ENCODE data around the gene MTMR10.

The MTMR10 gene

GRCh38 chr15:30921781-30922479 is 69.5 kb downstream of the MTMR10 start:
- no peak for DNase-seq (ENCODE audit: low read depth in 1 of 2, low spot score in 1 of 2)

GRCh38 chr15:30921106-30921505 is 70.3 kb downstream of the MTMR10 start:
- no peak for DNase-seq (ENCODE audit: low read depth in 1 of 2, low spot score in 1 of 2)

- DNase-seq (ENCODE audit: low read depth in 1 of 2, low spot score in 1 of 2): no peak
Measured at GRCh38 chr15:30919877-30920550, 71.4 kb downstream of the MTMR10 start.

GRCh38 chr15:30918366-30918765 is 73.1 kb downstream of the MTMR10 start:
- DNase-seq (ENCODE audit: low read depth in 1 of 2, low spot score in 1 of 2): no peak

- no peak for DNase-seq (ENCODE audit: low read depth in 1 of 2, low spot score in 1 of 2)
Measured at GRCh38 chr15:30917675-30918074, 73.8 kb downstream of the MTMR10 start.

GRCh38 chr15:30917013-30917412 is 74.4 kb downstream of the MTMR10 start:
- no peak for DNase-seq (ENCODE audit: low read depth in 1 of 2, low spot score in 1 of 2)

GRCh38 chr15:30913761-30914160 is 77.7 kb downstream of the MTMR10 start:
- no peak for DNase-seq (ENCODE audit: low read depth in 1 of 2, low spot score in 1 of 2)

- no peak for DNase-seq (ENCODE audit: low read depth in 1 of 2, low spot score in 1 of 2)
Measured at GRCh38 chr15:30906366-30906765, 85.1 kb downstream of the MTMR10 start.

- no peak for DNase-seq (ENCODE audit: low read depth in 1 of 2, low spot score in 1 of 2)
Measured at GRCh38 chr15:30905821-30906220, 85.6 kb downstream of the MTMR10 start.

GRCh38 chr15:30904812-30905211 is 86.6 kb downstream of the MTMR10 start:
- DNase-seq (ENCODE audit: low read depth in 1 of 2, low spot score in 1 of 2): no peak

GRCh38 chr15:30903497-30904187 is 87.8 kb downstream of the MTMR10 start, which contains the start of gene FAN1:
Gene FAN1 (plus strand): TSS chr15:30903915. CDS start chr15:30904664, 749 bp downstream.
- DNase-seq (ENCODE audit: low read depth in 1 of 2, low spot score in 1 of 2): peak; percentile 58 to 62

- DNase-seq (ENCODE audit: low read depth in 1 of 2, low spot score in 1 of 2): no peak
Measured at GRCh38 chr15:30901889-30902288, 89.5 kb downstream of the MTMR10 start.

GRCh38 chr15:30896211-30896606 is 95.2 kb downstream of the MTMR10 start:
- DNase-seq (ENCODE audit: low read depth in 1 of 2, low spot score in 1 of 2): no peak

- no peak for DNase-seq (ENCODE audit: low read depth in 1 of 2, low spot score in 1 of 2)
Measured at GRCh38 chr15:30895461-30896210, 95.8 kb downstream of the MTMR10 start.

- DNase-seq (ENCODE audit: low read depth in 1 of 2, low spot score in 1 of 2): no peak
Measured at GRCh38 chr15:30889196-30889595, 102.2 kb downstream of the MTMR10 start.

All from activated T-helper 1 cell treated with anti-CD3 and anti-CD28 coated beads, Interleukin-2, amount 50 U/mL, for 16 hours (primary cell).